ENCODE results near the gene GOLGA6L22.
"Not testable (repeated sequence)": the region's sequence is repeated elsewhere in the genome, so short reads cannot be mapped to it uniquely, and the experiment has no call there.

DNA sequence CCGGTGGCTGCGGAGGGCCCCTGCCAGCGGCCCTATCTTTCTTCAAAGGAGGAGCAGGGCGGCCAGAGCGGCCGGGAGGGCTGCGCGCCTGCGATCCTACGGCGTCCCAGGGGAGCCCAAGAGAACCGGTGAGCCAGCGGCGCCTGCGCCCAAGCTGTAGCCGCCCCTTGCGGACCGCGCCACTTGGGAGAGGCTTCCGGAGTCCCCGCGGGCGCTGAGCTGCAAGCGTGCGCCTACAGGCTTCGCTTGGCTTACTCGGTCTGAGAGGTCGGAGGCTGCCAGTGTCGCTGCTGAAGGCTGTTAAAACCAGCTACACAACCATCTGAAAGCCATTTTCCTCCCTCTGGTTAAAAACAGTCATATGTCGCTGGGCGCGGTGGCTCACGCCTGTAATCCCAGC lies 40.0 kb upstream of the GOLGA6L22 start:
- TF ChIP-seq EP300 (IDR thresholded peaks at IDR 0.05); POLR2A (IDR thresholded peaks at IDR 0.05; ENCODE audit: low read depth): not testable (repeated sequence)
- TF ChIP-seq, protein P1, sequence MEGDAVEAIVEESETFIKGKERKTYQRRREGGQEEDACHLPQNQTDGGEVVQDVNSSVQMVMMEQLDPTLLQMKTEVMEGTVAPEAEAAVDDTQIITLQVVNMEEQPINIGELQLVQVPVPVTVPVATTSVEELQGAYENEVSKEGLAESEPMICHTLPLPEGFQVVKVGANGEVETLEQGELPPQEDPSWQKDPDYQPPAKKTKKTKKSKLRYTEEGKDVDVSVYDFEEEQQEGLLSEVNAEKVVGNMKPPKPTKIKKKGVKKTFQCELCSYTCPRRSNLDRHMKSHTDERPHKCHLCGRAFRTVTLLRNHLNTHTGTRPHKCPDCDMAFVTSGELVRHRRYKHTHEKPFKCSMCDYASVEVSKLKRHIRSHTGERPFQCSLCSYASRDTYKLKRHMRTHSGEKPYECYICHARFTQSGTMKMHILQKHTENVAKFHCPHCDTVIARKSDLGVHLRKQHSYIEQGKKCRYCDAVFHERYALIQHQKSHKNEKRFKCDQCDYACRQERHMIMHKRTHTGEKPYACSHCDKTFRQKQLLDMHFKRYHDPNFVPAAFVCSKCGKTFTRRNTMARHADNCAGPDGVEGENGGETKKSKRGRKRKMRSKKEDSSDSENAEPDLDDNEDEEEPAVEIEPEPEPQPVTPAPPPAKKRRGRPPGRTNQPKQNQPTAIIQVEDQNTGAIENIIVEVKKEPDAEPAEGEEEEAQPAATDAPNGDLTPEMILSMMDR (IDR thresholded peaks at IDR 0.05) = not testable (repeated sequence)

Measured in esophagus muscularis mucosa (tissue), 4 donors.